NCI-H1417 treated with DMSO at 0.1 percent for 48 hours (cell line): ENCODE data around the gene ILKAP.
"Not testable (repeated sequence)": the region's sequence is repeated elsewhere in the genome, so short reads cannot be mapped to it uniquely, and the experiment has no call there.

Source experiments
- DNase-seq: peaks from one replicate; lab custom pipeline; 2025; lab: John Stamatoyannopoulos, UW

ILKAP gene

DNA sequence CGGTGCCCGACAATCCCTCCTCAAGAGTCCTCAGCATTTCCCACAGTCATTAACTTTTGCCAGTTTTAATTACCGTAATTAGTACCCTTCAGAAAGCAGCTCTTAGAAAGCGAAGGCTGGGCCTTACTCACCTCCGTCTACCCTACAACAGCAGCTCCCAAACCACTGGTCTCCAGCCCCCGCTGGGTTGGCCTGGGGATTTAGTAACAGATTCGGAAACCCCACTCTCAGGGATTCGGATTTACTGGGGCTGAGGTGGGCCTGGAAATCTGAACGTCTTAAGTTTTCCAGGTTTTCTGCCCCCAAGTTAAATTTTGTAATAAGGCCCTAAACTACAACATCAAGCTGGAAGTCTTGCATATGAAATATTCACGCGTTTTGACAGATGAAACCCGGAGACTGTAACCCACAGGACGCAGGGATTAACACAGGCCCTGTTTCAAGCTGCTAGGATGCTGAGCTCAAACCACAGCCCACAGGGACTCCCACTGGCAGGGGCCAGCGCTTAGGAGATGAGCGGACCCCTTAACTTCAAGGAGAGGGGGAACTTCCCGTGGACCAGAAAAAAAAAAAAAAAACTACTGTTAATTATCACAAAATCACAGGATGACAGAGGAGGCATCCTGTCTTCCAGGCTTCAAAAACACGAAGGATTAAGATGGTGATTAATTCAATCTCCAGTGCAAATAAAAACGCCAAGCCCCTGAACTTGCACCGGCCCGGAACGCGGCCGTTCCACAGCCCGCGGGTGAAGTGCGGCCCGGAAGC, 985 bp downstream of the ILKAP start:
- DNase-seq = no peak

DNA sequence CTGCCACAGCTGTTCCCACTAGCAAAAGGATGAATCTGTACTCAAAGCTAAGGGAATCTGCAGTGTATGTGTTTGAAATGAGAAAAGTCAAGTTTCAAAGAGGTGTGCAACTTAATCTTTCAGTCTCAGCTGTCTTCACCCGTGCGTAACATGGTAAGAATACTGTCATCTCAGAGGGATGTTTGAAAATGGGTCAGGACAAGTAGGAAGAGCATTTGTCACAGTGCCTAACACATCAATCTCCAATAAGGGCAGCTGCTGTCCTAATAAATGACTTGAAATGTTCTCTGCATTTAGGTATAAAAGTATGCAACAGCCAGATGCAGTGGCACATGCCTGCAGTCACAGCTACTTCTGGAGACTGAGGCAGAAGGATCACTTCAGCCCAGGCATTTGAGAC, 13.1 kb downstream of the ILKAP start:
- DNase-seq = no peak

DNA sequence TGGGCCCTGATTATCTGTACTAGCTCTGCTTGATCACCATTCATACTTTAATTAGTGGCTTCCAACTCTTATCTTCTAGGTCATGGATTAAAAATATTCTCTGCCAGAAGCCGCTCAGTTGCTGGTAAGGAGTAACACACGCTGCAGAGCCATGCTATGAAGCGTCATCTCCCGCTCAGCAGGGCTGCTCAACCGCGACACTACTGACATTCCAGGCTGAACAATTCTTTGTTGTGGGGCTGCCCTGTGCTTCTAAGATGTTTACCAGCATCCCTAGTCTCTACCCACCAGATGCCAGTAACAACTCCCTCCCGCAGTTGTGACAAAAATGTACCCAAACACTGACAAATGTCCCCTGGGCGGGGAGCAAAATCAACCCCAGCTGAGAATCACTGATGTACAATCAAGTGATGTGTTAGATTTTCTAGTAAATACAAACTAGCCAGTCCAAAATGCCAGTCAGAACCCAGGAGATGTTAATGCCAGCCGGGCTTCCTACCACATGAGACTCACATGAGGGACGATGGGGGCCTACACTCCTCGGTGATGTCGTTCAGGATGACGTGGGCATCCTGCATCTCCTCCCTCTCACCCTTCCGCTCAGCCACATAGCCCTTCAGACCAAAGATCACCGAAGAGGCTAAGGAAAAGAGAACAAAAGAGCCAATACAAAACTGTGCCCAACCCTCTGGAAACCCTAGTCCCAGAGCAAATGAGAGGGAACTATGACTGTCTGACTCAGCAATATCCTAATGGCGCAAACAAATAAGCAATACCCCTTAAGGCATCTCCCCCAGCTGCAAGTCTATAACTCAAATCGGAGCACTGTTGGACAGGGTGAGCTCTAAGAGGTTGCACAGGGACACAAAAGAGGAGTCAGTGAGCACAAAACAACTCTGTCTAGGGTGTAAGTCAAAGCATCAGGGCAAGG, 15.6 kb downstream of the ILKAP start:
- no peak for DNase-seq

DNA sequence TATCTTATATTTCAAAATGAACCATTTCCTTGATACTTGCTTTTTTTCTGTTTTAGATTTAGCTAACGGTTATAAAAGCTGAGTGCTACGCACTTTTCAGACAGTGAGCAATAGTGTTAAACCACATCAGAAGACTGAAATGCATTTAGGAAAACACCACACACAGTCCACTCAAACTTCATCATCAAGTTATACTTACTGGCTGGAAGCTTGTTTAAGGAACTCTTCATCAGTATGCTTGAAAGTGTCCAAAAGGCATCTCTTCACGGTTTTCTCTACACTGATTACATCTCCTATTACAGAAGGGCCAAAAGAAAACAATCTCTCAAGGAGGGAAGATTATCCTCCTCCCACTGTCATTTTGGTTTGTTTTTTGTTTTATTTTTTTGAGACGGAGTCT, 19.7 kb downstream of the ILKAP start:
- DNase-seq = no peak

DNA sequence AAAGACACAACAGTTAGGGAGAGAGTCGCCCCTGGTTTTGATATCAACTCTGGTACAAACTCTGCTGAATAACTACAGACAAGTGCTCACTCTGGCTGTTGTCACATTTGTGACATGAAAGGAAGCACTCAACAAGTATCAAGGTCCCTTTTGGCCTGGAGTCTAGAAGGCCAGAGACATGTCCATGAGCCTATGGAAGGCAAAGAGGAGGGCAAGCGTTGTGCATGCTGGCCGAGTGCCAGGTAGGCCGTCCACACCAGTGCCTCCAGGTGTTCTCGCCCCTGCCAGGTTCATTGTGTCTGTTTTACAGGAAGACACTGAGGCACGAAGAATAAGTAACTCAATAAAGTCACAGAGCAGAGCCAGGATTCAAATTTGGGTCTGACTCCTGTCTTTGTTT, 21.1 kb downstream of the ILKAP start:
- DNase-seq = no peak

DNA sequence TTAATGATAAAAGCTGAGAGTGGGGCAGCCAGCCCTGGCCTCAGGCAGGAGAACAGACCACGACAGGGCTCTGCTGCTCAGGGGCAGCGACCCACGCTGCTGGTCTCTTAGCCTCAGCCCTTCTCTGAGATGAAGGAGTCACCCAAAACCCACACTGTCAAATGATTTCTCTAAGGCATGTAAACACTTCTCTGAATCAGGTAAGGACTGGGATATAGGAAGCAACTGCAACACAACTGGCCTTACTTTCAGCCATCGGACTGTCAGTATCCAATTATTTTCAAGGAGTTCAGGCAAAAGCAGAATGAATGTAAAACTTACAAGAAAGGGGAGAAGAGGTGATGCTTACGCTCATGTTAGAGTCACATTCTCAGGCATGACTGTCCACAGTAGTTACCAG, 22.9 kb downstream of the ILKAP start:
- no peak for DNase-seq

DNA sequence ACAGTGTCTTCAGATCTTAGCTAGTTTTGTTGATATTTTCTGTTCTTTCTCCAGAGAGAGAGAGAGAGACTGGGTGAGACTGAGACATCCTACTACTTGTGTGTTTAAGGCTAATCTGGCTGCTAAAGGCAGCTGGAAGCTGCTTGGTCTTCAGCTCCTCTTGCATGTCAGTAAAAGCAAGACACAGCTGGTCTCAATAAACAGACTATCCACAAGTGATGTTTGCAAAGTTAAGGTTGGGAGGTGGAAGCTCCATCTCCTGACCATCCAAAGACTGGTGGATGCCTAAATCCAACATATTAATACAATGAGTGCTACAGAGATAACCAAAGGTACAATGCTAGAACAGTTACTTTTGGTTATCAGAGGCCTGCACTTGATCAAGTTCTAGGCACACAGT, 26.9 kb downstream of the ILKAP start:
- DNase-seq = no peak

DNA sequence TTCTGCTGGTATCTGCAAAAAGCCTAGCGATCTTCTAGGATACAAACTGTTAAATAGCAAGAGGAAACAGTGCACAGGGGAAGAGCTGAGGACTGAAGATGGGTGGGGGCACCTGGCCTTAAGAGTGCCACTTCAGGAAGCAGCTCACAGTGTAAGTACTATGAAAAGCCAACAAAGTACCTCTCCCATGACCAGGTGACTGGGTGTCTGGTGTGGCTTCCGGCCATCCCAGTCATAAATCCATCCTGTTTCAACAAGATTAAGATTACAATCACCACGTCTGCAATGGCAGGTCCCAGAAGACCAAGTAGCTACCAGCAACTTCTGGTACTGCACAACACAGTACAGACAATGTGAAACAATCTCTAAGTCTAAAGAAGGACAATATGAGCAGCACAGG, 28.8 kb downstream of the ILKAP start:
- DNase-seq = no peak

DNA sequence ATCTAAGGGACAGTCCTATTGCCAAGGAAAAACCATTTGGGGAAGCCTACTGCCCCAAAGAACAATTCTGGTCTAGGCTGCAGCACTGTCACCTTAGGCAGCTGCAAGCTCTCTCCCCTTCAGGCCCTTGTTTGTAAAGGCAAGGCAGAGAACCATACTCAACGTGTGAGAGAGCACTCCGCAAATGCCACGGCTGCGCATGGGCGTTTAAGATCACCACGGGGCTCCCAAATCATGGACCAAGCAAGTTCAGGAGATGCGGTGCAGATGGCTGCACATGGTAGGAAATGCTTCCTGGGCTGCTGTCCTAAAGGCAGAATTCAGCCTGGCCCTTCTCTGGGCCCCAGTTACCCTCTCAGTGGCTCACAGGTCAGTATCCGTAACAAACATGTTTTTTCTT, 29.2 kb downstream of the ILKAP start:
- no peak for DNase-seq

DNA sequence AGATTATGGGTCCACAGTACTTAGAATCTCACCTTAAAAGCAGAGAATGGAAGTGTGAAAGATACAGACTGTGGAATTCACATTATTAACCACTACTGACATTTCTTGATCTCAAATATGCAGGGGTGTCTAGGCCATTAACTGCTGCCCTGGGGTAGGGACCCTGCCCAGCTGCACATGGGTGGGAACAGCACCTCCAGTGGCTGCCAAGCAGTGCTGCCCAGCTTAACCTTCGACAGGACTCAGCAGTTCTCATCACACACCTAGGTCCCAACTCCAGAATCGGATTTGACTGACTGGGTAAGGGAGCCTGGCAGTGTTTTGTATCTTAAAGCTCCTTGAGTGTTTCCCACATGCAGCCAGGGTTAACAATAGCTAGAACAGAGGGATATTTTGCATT, 29.8 kb downstream of the ILKAP start:
- DNase-seq = no peak

DNA sequence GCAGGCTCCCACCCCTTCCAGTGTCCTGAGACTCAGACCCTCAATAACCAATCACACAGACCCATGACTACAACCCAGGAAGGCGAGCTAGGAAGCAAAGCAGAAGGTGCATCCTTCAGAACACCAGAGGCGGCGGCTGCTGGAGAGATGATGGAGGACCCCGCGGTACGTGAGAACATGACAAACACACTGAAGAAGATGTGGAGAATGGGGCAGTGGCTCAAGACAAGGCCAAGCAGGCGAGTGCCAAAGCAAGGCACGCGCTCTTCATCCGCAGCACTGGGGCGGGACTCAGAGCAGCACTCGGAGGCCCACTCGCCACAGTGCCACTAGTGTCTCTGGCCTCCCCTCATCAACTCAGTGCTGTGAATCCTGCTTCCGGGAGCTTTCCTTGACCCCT, 31.1 kb downstream of the ILKAP start:
- no peak for DNase-seq

DNA sequence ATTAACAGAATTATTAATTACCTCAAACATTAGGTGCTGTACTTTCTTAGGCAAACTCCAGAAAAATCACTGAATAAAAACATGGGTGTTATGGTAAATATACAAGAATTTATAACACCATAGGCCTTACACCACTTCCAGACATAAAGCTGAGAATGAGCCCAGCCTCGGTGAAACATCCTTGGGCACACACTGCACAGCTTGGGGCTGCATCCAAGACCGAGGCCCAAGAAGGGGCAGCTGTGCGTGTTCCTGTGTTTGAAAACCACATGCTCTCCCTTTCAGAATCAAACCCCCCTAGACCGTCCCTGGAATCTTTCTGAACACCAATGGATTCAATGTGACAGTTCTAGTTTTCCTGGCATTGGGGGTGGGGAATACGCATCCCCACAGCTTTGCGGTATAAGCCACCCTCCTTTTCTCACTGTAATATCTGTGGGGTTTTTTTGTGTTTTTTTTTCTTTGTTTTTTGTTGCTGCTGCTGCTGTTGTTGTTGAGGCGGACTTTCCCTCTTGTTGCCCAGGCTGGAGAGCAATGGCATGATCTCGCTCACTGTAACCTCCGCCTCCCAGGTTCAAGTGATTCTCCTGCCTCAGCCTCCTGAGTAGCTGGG, 31.8 kb downstream of the ILKAP start:
- no peak for DNase-seq

DNA sequence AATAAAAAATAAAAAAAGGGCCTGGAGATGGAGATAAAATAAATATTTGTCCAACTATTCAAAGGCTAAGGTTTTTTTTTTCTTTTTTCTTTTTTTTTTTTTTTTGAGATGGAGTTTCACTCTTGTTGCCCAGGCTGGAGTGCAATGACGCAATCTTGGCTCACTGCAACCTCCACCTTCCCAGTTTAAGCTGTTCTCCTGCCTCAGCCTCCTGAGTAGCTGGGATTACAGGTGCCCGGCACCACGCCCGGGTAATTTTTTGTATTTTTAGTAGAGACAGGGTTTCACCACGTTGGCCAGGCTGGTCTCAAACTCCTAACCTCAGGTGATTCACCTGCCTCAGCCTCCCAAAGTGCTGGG, 32.4 kb downstream of the ILKAP start:
- not testable (repeated sequence) for DNase-seq

DNA sequence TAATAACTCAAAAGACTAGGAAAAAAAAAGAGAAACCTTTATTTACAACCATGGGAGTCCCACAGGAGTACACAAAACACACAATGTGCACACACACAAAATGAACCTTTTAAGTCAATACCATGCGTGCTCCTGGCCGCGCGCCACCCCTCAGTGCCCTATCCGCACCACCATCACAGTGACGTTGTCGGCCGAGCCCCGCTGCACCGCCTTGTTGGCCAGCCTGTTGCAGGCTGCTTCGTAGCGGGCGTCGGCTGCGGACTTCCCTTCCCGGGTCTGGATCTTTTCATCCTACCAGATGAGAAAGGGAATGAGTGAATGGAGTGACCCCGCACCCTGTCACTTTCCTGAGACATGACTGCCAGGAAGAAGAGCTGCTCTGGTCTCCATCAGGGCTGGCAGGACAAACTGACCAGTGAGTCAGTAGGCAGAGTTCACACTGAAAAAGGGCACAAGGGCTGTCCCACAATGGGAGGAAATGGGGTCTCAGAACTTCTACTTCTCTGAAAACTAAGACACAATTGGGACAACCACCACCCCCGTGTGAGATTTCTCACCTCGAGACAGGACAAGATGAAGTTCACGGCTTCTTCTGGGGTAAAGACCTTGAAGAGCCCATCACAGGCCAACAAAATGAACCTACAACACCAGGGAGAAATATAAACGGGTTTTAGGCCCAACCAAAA, 33.0 kb downstream of the ILKAP start:
- no peak for DNase-seq

DNA sequence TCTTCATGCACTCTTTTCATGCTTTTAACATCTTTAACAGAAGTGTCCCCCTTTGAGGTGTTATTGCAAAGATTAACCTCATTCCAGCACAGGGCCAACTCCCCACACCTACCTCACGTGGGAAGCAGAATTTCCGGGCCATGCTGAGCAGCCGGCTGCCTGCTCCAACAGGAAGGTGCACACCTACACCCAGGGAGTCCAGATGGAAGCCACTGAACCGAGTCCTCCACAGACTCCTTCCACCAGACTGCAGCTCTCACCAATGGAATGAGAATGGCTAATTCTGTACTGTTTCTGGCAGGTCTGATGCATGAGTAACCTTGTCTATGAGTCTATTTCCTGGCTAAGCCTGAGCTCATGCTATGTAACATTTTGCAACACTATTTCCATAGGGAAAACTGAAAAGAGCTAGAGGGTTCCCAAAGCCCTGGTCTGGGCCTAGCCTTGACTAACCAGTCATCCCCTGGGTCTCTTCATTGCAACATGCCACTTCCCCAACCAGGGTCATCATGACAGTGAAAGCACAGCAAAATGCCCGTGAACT, 33.7 kb downstream of the ILKAP start:
- DNase-seq = no peak

DNA sequence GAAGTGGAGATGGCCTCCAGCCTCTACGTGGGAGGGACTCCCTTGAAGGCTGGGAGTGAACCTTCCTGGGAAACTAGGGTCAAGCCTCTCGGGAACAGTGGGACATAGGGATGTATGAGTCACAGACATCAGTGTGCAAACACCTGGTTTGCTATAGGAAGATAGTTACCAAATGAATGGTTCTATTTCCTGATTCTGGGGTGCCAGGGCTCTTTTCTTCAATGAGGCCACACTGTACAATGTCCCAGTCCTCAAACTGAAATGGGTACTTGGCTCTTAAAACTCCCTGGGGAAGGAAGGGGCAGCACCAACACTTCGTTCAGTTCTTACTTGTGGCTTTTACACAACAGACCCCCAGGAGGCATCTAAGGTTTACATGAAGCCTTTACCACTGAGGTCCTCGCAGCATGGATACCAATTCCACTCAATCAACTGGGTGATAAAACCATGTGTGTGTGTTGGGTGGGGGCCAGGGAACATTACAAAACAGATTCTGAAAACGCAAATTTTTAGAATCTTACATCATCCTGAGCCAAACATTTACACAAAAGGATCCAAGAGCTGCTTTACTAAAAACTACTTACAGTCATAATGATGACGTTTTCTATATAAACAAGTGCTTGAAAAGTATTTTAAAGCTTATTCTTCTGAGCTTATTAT, 34.3 kb downstream of the ILKAP start:
- DNase-seq = no peak

DNA sequence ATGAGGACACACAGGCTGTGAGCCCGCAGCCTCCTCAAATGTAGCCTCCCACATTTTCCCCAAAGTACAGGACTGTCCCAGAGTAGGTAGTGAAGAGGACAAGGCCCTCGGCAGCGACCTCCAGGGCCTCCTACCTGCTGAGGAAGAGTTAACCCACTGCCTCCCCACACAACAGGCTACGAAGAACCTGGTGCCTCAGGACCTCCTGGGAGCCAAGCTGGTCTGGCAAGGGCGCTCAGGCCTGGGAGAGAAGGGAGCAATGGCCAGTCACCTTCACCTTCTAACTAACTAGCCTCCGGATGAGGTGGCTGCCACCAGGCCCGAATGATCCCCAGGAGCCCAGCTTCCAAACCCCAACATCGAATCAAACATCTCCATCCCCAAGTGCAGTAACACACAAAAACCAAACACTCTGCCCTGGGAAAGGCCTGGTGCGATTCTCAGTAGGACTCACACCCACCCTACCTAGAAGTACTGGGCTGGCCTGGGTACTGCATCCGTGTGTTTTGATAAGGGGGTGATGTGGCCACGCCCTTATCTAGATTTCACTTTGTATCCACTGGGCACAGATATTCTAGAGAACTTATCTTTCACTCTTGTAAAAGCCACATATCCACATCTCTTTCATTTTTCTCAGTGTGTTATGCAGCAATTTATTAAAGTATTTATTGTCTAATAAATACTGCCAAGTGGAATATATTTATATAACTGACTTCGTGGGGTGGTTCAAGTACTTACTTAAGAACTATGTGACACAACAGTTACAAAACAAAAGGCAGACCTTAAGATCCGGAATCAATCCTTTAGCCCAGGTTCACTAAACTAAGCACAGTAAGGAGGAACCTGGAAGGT, 35.1 kb downstream of the ILKAP start:
- no peak for DNase-seq

DNA sequence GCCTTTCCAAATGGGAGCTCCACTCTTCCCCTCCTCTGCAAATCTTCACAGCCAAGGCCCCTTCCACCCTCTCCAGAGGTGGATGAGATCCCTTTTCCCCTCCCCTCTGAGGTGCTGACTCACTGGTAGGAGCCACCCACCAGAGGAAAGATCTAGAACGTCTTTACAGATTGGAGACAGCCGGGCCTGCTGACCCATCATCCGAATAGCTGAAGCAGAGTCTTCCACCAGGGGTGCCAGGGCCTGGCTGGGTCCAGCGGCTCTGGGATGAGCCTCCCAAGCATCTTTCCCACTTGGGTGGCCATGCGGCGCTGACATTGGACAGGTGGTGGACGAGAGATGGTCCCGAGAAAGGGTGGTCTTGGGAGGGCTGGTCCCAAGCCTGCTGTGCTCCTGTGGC, 35.7 kb downstream of the ILKAP start:
- DNase-seq = no peak

DNA sequence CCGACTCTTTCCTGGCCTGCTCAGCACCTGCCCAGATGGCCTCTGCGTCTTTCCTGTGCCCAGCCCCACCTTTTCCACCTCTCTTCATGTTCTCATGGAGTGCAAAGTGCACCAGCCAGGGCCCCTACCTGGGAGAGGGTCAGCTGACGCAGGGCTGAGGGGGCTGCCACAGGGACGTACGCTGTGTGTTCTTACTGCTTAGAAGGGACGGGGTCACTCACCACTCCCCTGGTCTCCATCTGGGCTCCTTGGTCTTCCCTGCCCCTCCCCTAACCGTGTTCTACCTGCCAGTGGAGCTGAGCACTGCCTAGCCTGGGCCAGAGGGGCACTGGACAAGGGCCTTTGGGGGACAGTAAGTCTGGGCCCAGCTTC, 36.2 kb downstream of the ILKAP start:
- DNase-seq = no peak
